ENCODE measurements around the gene PDS5B.

DNA sequence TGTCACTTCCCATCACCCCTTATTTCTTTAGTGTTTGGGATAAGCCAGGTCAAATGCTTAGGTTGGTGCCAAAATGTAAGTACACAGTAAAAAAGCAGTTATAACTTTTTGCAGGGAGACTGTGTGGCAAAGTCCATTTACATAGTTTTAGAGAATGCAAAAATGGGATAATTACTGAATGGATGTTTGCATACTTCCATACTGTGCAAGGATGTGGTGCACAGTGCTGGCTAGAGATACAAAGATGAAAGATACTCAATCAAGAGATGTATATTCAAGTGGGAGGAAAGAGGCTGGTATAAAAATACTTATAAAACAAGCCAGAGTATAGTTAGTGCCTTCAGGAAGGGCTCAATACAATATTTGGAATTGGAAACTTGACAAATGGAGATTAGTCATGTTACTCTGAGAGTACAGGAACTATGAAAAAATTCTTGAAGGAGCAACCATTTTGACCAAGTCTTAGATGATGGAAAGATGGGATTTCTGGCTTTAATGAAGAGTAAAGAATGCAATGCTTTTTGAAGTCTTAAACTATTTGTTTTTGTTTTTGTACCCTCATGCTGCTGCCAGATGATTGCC lies 8.0 kb downstream of the PDS5B start:
- no peak for TF ChIP-seq CTCF (conservative IDR thresholded peaks at IDR 0.05)
- no peak for TF ChIP-seq ZFX (IDR thresholded peaks at IDR 0.05)
